Coronary artery (tissue), 2 donors: ENCODE measurements around the gene THTPA.
A peak's percentile ranks its signal among the peaks of the same experiment; 100 is the strongest.
"Not testable (repeated sequence)": the region's sequence is repeated elsewhere in the genome, so short reads cannot be mapped to it uniquely, and the experiment has no call there.

Experiments
- DNase-seq: peaks from one replicate; pipeline ENCODE4 v3.0.0-alpha.2; 2017; ENCODE audit warnings: low spot score
- H3K27ac ChIP-seq, 2 donors: fragments of 200-600 bp; sonication (generic); one replicate each; pipeline ENCODE4 v1.5.1; 2016 to 2019
- H3K4me3 ChIP-seq: fragments of 200-600 bp; sonication (generic); 2 replicates; pipeline ENCODE4 v1.5.1; 2016; ENCODE audit warnings: mild to moderate bottlenecking, moderate library complexity
- CTCF ChIP-seq: fragments of 200-600 bp; sonication (generic); IDR thresholded peaks from one replicate; pipeline ENCODE4 v1.5.1; 2019; ENCODE audit warnings: antibody characterized with exemption

THTPA gene

DNA sequence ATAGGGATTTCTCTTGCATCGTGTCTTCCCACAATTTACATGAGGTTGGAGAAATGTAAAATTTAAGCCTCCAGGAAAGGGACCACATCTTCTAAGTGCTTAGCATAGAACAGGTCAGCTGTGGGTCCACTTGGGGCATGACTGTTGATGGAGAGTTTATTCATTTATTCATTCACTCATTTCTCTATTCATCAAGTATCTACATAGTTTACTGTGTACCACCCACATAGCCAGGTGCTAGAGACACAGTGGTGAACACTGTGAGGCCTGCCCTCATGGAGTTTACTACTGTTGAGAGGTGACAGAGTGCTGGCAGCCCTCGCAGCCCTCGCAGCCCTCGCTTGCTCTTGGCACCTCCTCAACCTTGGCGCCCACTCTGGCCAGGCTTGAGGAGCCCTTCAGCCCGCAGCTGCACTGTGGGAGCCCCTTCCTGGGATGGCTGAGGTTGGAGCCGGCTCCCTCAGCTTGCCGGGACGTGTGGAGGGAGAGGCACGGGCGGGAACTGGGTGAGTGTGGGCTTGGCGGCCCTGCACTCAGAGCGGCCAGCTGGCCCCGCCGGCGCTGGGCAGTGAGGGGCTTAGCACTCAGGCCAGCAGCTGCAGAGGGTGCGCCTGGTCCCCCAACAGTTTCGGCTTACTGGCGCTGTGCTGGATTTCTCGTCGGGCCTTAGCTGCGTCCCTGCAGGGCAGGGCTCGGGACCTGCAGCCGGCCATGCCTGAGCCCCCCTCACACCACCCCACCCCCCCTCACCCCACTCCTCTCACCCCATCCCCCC is 24.3 kb downstream of the THTPA start:
- TF ChIP-seq CTCF = no peak
- Histone ChIP-seq H3K4me3 (no peak overlapping the region), H3K27ac (no peak overlapping the region)
- DNase-seq = no peak

DNA sequence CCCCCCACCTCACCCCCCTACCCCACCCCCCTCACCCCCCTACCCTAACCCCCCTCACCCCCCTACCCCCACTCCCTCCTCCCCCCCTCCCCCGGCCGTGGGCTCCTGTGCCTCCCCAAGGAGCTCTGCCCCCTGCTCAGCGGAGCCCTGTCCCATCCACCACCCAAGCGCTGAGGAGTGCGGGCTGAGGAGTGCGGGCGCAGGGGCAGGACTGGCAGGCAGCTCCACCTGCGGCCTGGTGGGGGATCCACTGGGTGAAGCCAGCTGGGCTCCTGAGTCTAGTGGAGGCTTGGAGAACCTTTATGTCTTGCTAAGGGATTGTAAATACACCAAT is 24.8 kb downstream of the THTPA start:
- no peak for TF ChIP-seq CTCF
- Histone ChIP-seq H3K27ac (no peak overlapping the region), H3K4me3 (no peak overlapping the region)
- no peak for DNase-seq

- no peak for DNase-seq
- Histone ChIP-seq H3K4me3 (no peak overlapping the region), H3K27ac (no peak overlapping the region)
- no peak for TF ChIP-seq CTCF
Measured at GRCh38 chr14:23582906-23583760, 27.1 kb downstream of the THTPA start.

DNA sequence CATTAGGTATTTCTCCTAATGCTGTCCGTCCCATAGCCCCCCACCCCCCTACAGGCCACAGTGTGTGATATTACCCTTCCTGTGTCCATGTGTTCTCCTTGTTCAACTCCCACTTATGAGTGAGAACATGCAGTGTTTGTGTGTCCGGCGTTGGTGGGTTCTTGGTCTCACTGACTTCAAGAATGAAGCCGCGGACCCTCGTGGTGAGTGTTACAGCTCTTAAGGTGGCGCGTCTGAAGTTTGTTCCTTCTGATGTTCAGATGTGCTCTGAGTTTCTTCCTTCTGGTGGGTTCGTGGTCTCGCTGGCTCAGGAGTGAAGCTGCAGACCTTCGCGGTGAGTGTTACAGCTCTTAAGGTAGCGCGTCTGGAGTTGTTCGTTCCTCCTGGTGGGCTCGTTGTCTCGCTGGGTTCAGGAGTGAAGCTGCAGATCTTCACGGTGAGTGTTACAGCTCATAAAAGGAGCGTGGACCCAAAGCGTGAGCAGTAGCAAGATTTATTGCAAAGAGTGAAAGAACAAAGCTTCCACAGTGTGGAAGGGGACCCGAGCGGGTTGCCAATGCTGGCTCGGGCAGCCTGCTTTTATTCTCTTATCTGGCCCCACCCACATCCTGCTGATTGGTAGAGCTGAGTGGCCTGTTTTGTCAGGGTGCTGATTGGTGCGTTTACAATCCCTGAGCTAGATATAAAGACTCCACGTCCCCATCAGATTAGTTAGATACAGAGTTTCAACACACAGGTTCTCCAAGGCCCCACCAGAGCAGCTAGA is 27.9 kb downstream of the THTPA start:
- DNase-seq = not testable (repeated sequence)

GRCh38 chr14:23584527-23585203 is 28.6 kb downstream of the THTPA start:
- not testable (repeated sequence) for DNase-seq, H3K27ac ChIP-seq, H3K4me3 ChIP-seq

More for the DNA sequence above, 27.9 kb downstream of the THTPA start:
- H3K4me3 ChIP-seq, H3K27ac ChIP-seq: not testable (repeated sequence)

DNA sequence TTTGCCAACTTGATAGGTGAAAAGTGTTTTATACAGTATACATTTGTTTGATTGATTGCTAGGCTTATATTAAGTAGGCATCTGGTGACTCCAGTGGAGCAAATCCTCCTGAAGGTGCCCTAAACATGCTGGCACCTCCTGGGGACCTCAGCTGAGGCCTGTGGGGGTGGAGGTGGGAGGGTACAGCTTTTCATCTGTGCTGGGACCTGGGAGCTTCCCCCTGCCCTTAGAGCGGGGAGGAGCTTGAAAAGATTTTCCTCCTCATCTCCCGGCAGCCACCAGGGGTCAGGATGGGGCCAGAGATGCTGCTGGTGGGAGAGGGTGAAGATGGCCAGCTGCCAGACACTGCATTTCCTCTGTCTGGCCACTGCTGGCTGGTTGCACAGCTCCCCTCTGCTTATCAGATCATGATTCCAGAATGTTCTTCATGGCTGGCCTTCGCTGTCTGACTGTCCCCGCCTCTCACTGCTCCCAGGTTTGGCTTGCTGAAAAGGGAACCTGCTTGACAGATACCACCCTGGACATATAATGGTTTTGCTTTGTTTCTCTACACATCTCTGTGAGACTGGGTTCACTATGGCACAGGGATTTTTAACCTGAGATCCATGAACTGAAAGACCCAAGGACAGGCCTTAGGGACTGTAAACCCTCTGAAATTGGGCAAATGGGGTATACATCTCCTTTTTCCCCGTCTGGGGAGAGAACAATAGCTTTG is 33.0 kb downstream of the THTPA start:
- H3K4me3 ChIP-seq = no peak overlapping the region
- H3K27ac ChIP-seq = no peak overlapping the region
- no peak for DNase-seq
- peak; percentile 22 for TF ChIP-seq CTCF

DNA sequence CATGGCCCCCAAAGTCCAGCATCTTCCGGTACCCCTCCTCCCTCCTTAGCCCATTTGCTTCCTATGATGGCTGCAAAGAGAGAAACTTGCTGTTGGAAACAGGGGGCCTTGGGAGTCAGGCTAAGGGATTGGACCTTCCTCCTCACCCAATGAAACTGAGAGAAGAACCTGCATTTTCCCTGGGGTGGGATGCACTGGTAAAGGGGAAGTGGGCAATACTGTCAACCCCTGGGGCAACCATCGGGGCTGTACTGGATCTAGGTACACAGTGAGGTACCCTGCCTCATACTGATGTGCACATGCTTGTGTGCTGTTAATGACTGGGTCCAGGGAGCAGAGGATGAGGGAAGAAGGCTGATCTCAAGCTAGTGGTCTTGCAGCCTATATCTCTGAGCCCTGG is 33.5 kb downstream of the THTPA start:
- Histone ChIP-seq H3K4me3 (no peak overlapping the region), H3K27ac (no peak overlapping the region)
- no peak for DNase-seq
- TF ChIP-seq CTCF = no peak
